DOHH2 (cell line): ENCODE measurements around the gene TANGO2.

Experiments used
- H3F3A ChIP-seq: fragments of 200-600 bp; sonication (generic), shearing (Covaris generic); 2 replicates; pipeline ENCODE4 v1.6.0; 2016; ENCODE audit warnings: antibody characterized with exemption, mild to moderate bottlenecking; ENCODE audit not compliant: control insufficient read depth, insufficient read depth
- H3K27ac ChIP-seq: fragments of 200-600 bp; sonication (generic); 2 replicates; pipeline ENCODE4 v1.5.1; 2014; ENCODE audit warnings: low read depth, mild to moderate bottlenecking, low read length, moderate library complexity
- H3K27me3 ChIP-seq: fragments of 200-600 bp; sonication (generic); 2 replicates; pipeline ENCODE4 v1.6.1; 2014; ENCODE audit warnings: mild to moderate bottlenecking, low read length, mixed read lengths; ENCODE audit not compliant: control insufficient read depth
- H3K36me3 ChIP-seq: fragments of 200-600 bp; sonication (generic); 2 replicates; pipeline ENCODE4 v1.6.1; 2014; ENCODE audit warnings: mild to moderate bottlenecking, low read length, moderate library complexity, mixed read lengths; ENCODE audit not compliant: control insufficient read depth
- H3K4me1 ChIP-seq: fragments of 200-600 bp; sonication (generic); 2 replicates; pipeline ENCODE4 v1.6.1; 2014; ENCODE audit warnings: mild to moderate bottlenecking, low read length, mixed read lengths; ENCODE audit not compliant: control insufficient read depth
- H3K4me2 ChIP-seq: fragments of 200-600 bp; sonication (generic); 2 replicates; pipeline ENCODE4 v1.6.0; 2014; ENCODE audit warnings: mild to moderate bottlenecking, low read length, moderate library complexity
- H3K4me3 ChIP-seq: fragments of 200-600 bp; sonication (generic); 2 replicates; pipeline ENCODE4 v1.5.1; 2014; ENCODE audit warnings: mild to moderate bottlenecking, low read length, mixed read lengths
- H3K79me2 ChIP-seq: fragments of 200-600 bp; sonication (generic); 2 replicates; pipeline ENCODE4 v1.6.1; 2014; ENCODE audit warnings: mild to moderate bottlenecking, low read length, mixed read lengths; ENCODE audit not compliant: control insufficient read depth
- H3K9me2 ChIP-seq: fragments of 200-600 bp; sonication (generic); replicated peaks from 2 replicates; pipeline ENCODE4 v1.6.1; 2014; ENCODE audit warnings: mild to moderate bottlenecking, low read length, mixed read lengths; ENCODE audit not compliant: control insufficient read depth
- H3K9me3 ChIP-seq: fragments of 200-600 bp; sonication (generic); 2 replicates; pipeline ENCODE4 v1.6.1; 2014; ENCODE audit warnings: antibody characterized with exemption, low read length, mixed read lengths; ENCODE audit not compliant: control insufficient read depth, insufficient read depth
- H4K20me1 ChIP-seq: fragments of 200-600 bp; sonication (generic); 2 replicates; pipeline ENCODE4 v1.6.0; 2014; ENCODE audit warnings: low read depth, mild to moderate bottlenecking, antibody characterized with exemption, low read length, moderate library complexity; ENCODE audit not compliant: control insufficient read depth, insufficient read depth
- EZH2phosphoT487 ChIP-seq: fragments of 200-600 bp; sonication (generic); IDR thresholded peaks from 2 replicates; pipeline ENCODE4 v1.6.1; 2017; ENCODE audit warnings: borderline replicate concordance, mild to moderate bottlenecking, antibody characterized with exemption, low read length, moderate library complexity, mixed read lengths
- TF ChIP-seq, protein P1 (sequence below): fragments of 200-600 bp; sonication (generic); IDR thresholded peaks from one replicate; pipeline ENCODE4 v1.5.1; 2014; ENCODE audit warnings: antibody characterized with exemption, mild to moderate bottlenecking, low read depth, low read length; ENCODE audit not compliant: poor library complexity, severe bottlenecking

TANGO2 gene

DNA sequence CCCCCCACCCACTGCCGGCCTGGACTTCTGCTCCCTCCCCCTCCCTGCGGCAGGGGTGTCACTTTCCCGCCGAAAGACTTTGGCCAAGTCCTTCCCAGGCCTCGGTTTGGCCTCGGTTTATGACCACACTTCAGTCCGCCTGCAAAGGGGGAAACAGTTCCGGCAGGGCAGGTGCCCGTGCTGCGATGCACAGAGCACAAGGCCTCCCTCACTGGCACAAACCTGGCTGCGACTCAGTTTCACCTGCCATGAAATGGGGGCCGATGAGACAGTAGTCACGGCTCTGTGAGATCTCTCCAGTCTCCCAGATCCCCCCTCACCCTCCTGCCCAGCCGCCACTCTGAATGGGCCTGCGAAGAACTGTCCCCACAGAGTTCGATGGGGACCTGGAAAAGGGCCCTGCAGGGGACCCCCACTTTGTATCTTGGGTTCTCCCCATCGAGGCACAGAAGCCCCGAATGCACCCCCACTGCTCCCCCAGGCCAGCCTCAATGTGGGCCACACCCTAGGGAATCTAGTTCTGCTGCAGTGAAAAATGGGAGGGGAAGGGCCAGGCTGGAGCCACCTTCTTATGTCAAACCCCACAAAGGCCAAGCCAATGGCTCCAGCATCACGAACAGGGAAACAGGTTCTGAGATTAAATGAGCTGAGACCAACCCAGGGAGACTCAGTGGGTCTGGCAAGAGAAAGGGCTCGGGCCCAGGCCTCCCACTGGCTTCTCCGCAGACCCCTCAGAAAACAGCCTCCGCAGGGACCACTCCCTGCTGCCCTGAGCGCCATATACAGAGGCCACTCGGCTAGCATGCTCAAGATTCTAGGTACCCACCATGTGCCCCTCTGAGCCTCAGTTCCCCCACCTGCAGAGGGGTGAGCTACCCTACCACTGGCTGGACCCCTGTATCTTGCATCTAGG is 33.3 kb upstream of the TANGO2 start:
- no peak overlapping the region for H3K27ac ChIP-seq
- H3K9me2 ChIP-seq, result no peaks in the 10 kb centered on the region
- no peaks in the 10 kb centered on the region for H3K9me3 ChIP-seq
- 0 out of 2 replicates have a peak overlapping the region, but pooled peaks have one; percentile 29 for H3K4me2 ChIP-seq
- H4K20me1 ChIP-seq, result no peaks in the 10 kb centered on the region
- peaks cover 11% of the 10 kb centered on the region for H3K4me1 ChIP-seq
- no peaks in the 10 kb centered on the region; the same call in 1 of the 2 replicates for H3K27me3 ChIP-seq
- H3F3A ChIP-seq, result no peaks in the 10 kb centered on the region
- no peaks in the 10 kb centered on the region for H3K36me3 ChIP-seq
- H3K79me2 ChIP-seq, result no peaks in the 10 kb centered on the region
- no peak overlapping the region; the same call in 1 of the 2 replicates for H3K4me3 ChIP-seq
- TF ChIP-seq, protein P1, sequence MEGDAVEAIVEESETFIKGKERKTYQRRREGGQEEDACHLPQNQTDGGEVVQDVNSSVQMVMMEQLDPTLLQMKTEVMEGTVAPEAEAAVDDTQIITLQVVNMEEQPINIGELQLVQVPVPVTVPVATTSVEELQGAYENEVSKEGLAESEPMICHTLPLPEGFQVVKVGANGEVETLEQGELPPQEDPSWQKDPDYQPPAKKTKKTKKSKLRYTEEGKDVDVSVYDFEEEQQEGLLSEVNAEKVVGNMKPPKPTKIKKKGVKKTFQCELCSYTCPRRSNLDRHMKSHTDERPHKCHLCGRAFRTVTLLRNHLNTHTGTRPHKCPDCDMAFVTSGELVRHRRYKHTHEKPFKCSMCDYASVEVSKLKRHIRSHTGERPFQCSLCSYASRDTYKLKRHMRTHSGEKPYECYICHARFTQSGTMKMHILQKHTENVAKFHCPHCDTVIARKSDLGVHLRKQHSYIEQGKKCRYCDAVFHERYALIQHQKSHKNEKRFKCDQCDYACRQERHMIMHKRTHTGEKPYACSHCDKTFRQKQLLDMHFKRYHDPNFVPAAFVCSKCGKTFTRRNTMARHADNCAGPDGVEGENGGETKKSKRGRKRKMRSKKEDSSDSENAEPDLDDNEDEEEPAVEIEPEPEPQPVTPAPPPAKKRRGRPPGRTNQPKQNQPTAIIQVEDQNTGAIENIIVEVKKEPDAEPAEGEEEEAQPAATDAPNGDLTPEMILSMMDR, result no peak
- TF ChIP-seq EZH2phosphoT487, result no peak

- Histone ChIP-seq H3K9me2 (no peaks in the 10 kb centered on the region), H3K9me3 (no peaks in the 10 kb centered on the region), H3F3A (no peaks in the 10 kb centered on the region), H4K20me1 (no peaks in the 10 kb centered on the region), H3K4me1 (peaks cover 11% of the 10 kb centered on the region), H3K4me2 (no peak overlapping the region), H3K27ac (no peak overlapping the region), H3K36me3 (no peaks in the 10 kb centered on the region), H3K27me3 (no peaks in the 10 kb centered on the region; the same call in 1 of the 2 replicates), H3K4me3 (no peak overlapping the region), H3K79me2 (no peaks in the 10 kb centered on the region)
- TF ChIP-seq EZH2phosphoT487, result no peak
- TF ChIP-seq, protein P1, result no peak
These were observed 32.5 kb upstream of the TANGO2 start for GRCh38 chr22:19988331-19988808.

DNA sequence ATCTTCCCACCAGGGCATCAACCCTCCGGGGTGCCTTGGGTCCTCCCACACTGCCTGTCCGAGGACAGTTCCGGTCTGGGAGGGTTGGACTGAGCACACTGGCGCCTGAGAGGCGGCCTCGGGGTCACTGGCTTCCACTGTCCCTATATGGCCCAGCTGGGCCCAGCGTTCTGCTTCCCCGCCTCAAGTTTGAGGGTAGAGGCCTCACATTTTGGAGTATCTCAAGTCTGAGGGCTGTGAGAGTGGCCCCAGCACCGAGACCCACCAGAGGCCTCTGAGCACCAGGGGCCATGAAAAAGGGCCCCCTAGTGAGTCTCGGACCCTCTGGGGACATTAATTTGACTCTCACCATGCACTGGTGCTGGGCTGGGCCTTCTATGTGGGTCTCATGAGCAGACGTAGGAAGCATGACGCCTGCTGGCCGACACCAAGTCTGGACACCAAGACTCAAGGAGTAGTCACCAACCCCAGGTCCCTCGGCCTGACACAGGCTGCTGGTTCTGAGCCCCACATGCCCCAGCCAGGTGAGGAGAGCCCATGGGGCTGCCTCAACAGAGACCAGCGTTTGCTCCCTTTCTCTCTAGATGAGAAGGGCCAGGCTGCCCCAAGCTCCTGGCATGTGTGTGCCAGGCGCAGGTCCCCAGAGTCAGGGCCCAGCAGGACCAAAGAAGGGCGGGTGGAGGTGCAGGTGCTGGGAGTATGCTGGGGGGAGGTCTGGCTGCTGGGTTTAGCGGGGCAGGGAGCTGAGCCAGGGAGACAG is 31.8 kb upstream of the TANGO2 start:
- Histone ChIP-seq H3K4me3 (no peak overlapping the region), H3F3A (no peaks in the 10 kb centered on the region), H3K27ac (no peak overlapping the region), H4K20me1 (no peaks in the 10 kb centered on the region), H3K27me3 (no peaks in the 10 kb centered on the region; the same call in 1 of the 2 replicates), H3K9me2 (no peaks in the 10 kb centered on the region), H3K79me2 (no peaks in the 10 kb centered on the region), H3K4me1 (peaks cover 11% of the 10 kb centered on the region), H3K36me3 (no peaks in the 10 kb centered on the region), H3K9me3 (no peaks in the 10 kb centered on the region), H3K4me2 (no peak overlapping the region)
- no peak for TF ChIP-seq EZH2phosphoT487
- TF ChIP-seq, protein P1, result no peak
